Epidermal melanocyte (primary cell): ENCODE results near the gene NIPAL1.

Experiments used
- DNase-seq: peaks from one replicate; pipeline ENCODE4 v3.0.0; 2011; ENCODE audit warnings: low spot score; ENCODE audit not compliant: insufficient read length

Gene NIPAL1

DNA sequence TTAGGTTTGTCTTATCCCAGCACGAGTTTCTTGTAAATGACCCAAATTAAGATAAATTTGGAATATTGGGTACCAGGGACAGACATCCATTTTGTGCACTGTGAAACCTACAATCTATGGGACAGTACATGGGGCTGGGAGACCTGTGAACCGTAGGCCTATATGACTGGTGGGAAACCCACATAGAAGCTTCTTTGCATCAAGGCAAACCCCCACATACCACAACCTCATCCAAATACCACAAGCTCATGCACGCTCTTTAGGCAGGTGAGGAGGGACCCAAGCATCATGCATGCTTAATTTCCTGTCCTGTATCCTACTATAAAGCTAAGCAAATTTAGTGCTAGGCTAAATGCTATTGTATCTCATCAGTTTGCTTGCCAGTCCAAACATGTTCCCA lies 47.8 kb downstream of the NIPAL1 start:
- DNase-seq: no peak

GRCh38 chr4:48065587-48066052 lies 49.0 kb downstream of the NIPAL1 start:
- DNase-seq: no peak

- DNase-seq: no peak
These were observed 51.0 kb downstream of the NIPAL1 start for GRCh38 chr4:48067536-48067935.

DNA sequence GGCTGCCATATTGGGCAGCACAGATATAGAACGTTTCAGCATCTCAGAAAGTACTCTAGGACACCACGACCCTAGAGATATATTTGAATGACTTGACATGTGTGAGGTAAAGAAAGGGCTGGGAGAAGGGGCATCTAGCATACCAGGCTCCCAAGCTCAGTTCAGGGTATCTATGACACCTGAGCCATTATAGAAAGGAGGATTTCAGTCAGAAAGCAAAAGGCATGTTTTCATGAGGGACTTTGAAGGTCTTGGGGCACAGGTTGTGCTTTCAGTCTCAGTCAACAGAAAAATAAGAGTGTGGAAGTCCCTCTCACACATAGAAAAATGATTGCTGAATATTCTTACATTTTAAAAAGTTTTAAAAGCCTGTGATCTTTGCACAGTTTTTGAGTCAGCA lies 51.6 kb downstream of the NIPAL1 start:
- DNase-seq: no peak

- no peak for DNase-seq
These were observed 52.5 kb downstream of the NIPAL1 start for GRCh38 chr4:48069026-48069425.

GRCh38 chr4:48071191-48071590 lies 54.6 kb downstream of the NIPAL1 start:
- DNase-seq: no peak

- no peak for DNase-seq
These were observed 57.1 kb downstream of the NIPAL1 start for GRCh38 chr4:48073567-48074103.

GRCh38 chr4:48074657-48075056 lies 58.1 kb downstream of the NIPAL1 start:
- no peak for DNase-seq

DNA sequence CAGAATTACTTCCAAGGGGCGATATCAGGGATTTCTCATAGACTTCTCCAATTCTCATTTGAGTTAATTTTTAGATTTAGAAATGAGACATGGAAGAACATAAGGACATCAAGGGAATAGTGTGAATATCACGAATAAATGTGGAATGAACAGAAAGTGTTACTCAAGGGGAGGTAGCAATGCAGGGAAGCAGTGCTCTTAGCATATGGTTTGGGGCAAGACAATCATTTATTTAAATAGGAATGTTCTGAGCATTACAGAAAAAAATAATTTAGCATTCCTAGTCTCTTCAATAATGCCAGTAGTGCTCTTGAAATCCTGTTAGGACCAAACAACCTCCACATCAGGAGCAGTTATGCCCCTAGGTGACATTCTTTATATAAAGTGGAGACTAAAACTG lies 61.9 kb downstream of the NIPAL1 start:
- no peak for DNase-seq

GRCh38 chr4:48078862-48079655 lies 62.5 kb downstream of the NIPAL1 start:
- no peak for DNase-seq

GRCh38 chr4:48079972-48080391 lies 63.4 kb downstream of the NIPAL1 start:
- no peak for DNase-seq

DNA sequence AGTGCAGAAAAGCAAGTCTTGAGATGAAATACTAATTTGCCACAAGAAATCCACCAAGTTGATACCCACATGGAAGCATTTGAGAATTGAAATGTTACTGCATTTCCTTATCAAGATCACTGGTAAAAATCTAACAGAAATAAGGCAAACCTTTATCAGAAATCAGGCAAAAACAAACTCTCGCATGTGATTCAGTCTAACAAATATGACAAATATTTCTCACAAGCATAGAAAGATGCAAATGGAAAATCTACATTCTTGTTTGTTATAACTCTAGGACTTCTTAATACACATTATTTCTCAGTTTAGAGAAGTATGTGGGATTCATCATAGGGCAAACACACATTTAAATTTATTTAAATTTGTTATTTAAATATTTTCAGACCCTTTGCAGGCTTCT lies 64.6 kb downstream of the NIPAL1 start:
- no peak for DNase-seq

GRCh38 chr4:48082956-48083355 lies 66.4 kb downstream of the NIPAL1 start:
- no peak for DNase-seq

- no peak for DNase-seq
These were observed 69.4 kb downstream of the NIPAL1 start for GRCh38 chr4:48085821-48086589.
